DOHH2 (cell line): Measurements from ENCODE around the gene ZBTB7C.

Experiments
- EZH2phosphoT487 ChIP-seq: fragments of 200-600 bp; sonication (generic); IDR thresholded peaks from 2 replicates; pipeline ENCODE4 v1.6.1; 2017; ENCODE audit warnings: borderline replicate concordance, mild to moderate bottlenecking, antibody characterized with exemption, low read length, moderate library complexity, mixed read lengths
- TF ChIP-seq, protein P1 (sequence below): fragments of 200-600 bp; sonication (generic); IDR thresholded peaks from one replicate; pipeline ENCODE4 v1.5.1; 2014; ENCODE audit warnings: antibody characterized with exemption, mild to moderate bottlenecking, low read depth, low read length; ENCODE audit not compliant: poor library complexity, severe bottlenecking

GRCh38 chr18:48422947-48423378 lies 13.8 kb upstream of the ZBTB7C start:
- TF ChIP-seq, protein P1, sequence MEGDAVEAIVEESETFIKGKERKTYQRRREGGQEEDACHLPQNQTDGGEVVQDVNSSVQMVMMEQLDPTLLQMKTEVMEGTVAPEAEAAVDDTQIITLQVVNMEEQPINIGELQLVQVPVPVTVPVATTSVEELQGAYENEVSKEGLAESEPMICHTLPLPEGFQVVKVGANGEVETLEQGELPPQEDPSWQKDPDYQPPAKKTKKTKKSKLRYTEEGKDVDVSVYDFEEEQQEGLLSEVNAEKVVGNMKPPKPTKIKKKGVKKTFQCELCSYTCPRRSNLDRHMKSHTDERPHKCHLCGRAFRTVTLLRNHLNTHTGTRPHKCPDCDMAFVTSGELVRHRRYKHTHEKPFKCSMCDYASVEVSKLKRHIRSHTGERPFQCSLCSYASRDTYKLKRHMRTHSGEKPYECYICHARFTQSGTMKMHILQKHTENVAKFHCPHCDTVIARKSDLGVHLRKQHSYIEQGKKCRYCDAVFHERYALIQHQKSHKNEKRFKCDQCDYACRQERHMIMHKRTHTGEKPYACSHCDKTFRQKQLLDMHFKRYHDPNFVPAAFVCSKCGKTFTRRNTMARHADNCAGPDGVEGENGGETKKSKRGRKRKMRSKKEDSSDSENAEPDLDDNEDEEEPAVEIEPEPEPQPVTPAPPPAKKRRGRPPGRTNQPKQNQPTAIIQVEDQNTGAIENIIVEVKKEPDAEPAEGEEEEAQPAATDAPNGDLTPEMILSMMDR: no peak
- no peak for TF ChIP-seq EZH2phosphoT487
